Measurements from ENCODE around the gene GOLGA6A.

The GOLGA6A gene

GRCh38 chr15:74036271-74037170, 45.8 kb downstream of the GOLGA6A start:
- peak; percentile 82 for DNase-seq (ENCODE audit: low spot score)

- DNase-seq (ENCODE audit: low spot score), result no peak
Measured at GRCh38 chr15:74035121-74036017, 47.0 kb downstream of the GOLGA6A start.

- DNase-seq (ENCODE audit: low spot score), result no peak
Measured at GRCh38 chr15:74034206-74034755, 48.1 kb downstream of the GOLGA6A start.

- DNase-seq (ENCODE audit: low spot score), result no peak
Measured at GRCh38 chr15:74032606-74033561, 49.5 kb downstream of the GOLGA6A start.

GRCh38 chr15:74032046-74032445, 50.3 kb downstream of the GOLGA6A start:
- DNase-seq (ENCODE audit: low spot score), result no peak

- DNase-seq (ENCODE audit: low spot score), result no peak
Measured at GRCh38 chr15:74028646-74029045, 53.7 kb downstream of the GOLGA6A start.

GRCh38 chr15:74027688-74028087, 54.7 kb downstream of the GOLGA6A start:
- DNase-seq (ENCODE audit: low spot score), result no peak

GRCh38 chr15:74025436-74025835, 56.9 kb downstream of the GOLGA6A start:
- DNase-seq (ENCODE audit: low spot score), result peak; percentile 72

- DNase-seq (ENCODE audit: low spot score), result no peak
Measured at GRCh38 chr15:74024687-74025086, 57.7 kb downstream of the GOLGA6A start.

GRCh38 chr15:74022706-74023470, 59.5 kb downstream of the GOLGA6A start:
- no peak for DNase-seq (ENCODE audit: low spot score)

Measured in hepatic stellate cell (primary cell).